Stimulated activated CD8-positive, alpha-beta memory T cell treated with anti-CD3 and anti-CD28 coated beads, Interleukin-4, amount 100 ng/mL, for 4 hours (primary cell): ENCODE data around the gene UBXN4.
"Not testable (repeated sequence)": the region's sequence is repeated elsewhere in the genome, so short reads cannot be mapped to it uniquely, and the experiment has no call there.

ENCODE experiments used
- DNase-seq, 2 donors: peaks; one replicate each; pipeline ENCODE4 v3.0.0-alpha.2; 2020; ENCODE audit warnings: low read depth in 2 of 2, low spot score in 1 of 2

Gene UBXN4

GRCh38 chr2:135800513-135801460 lies 59.1 kb downstream of the UBXN4 start:
- DNase-seq: no peak

- no peak for DNase-seq
These were observed 60.7 kb downstream of the UBXN4 start for GRCh38 chr2:135802350-135802749.

GRCh38 chr2:135803278-135803677 lies 61.6 kb downstream of the UBXN4 start:
- DNase-seq: no peak

- not testable (repeated sequence) for DNase-seq
These were observed 66.2 kb downstream of the UBXN4 start for GRCh38 chr2:135807874-135808273.

GRCh38 chr2:135812907-135813511 lies 71.4 kb downstream of the UBXN4 start:
- no peak for DNase-seq

GRCh38 chr2:135815269-135815668 lies 73.6 kb downstream of the UBXN4 start:
- DNase-seq: no peak

GRCh38 chr2:135817466-135817865 lies 75.8 kb downstream of the UBXN4 start:
- DNase-seq: no peak

GRCh38 chr2:135817951-135818350 lies 76.3 kb downstream of the UBXN4 start:
- DNase-seq: no peak

- DNase-seq: no peak
These were observed 77.4 kb downstream of the UBXN4 start for GRCh38 chr2:135818937-135819610.

- DNase-seq: peak; percentile 62 to 79
These were observed 78.5 kb downstream of the UBXN4 start for GRCh38 chr2:135820003-135820618.

GRCh38 chr2:135821190-135821589 lies 79.5 kb downstream of the UBXN4 start:
- no peak for DNase-seq

GRCh38 chr2:135822855-135823254 lies 81.2 kb downstream of the UBXN4 start:
- no peak for DNase-seq

GRCh38 chr2:135825131-135825530 lies 83.5 kb downstream of the UBXN4 start:
- DNase-seq: no peak

GRCh38 chr2:135825550-135826176 lies 84.0 kb downstream of the UBXN4 start:
- no peak for DNase-seq

- no peak for DNase-seq
These were observed 84.9 kb downstream of the UBXN4 start for GRCh38 chr2:135826544-135826943.

- DNase-seq: no peak
These were observed 87.9 kb downstream of the UBXN4 start for GRCh38 chr2:135829378-135830135.

- no peak for DNase-seq
These were observed 89.6 kb downstream of the UBXN4 start for GRCh38 chr2:135831180-135831812.

- no peak for DNase-seq
These were observed 91.2 kb downstream of the UBXN4 start for GRCh38 chr2:135832891-135833290.
